HepG2 (cell line): Measurements from ENCODE around the gene PCDHGB6. TPM values are rescaled to one million over a fixed set of nuclear protein-coding genes. Genes with fewer than 3 reads are reported as not detected.

ENCODE experiments used
- ATAC-seq: fragments of 200-7000 bp; cut with Tn5 transposase; 3 replicates; pipeline ENCODE4 v1.9.1; 2020; ENCODE audit warnings: mild to moderate bottlenecking, moderate library complexity
- BruUV-seq: library from RNA; stranded (reverse); fragments of 400-500 nt; replicated peaks from 2 replicates; lab custom pipeline; 2021; lab: Mats Ljungman, UMichigan
- CTCF ChIA-PET: fragments of 300-600 bp; formaldehyde crosslinking; extraction: SDS; loops from one replicate; lab custom pipeline; 2021; ENCODE audit warnings: low total read pairs, inconsistent platforms, low intra/inter-chr PET ratio; lab: Yijun Ruan, JAX
- POLR2A ChIA-PET: fragments of 350-600 bp; sonication (Branson Sonifier 250); formaldehyde crosslinking; loops from one replicate; lab custom pipeline; 2020; ENCODE audit warnings: antibody characterized with exemption, inconsistent platforms; lab: Yijun Ruan, JAX
- DNase-seq: peaks from one replicate; pipeline ENCODE4 v3.0.0-alpha.2; 2015; ENCODE audit warnings: low spot score
- FAIRE-seq: peaks from 3 replicates; lab custom pipeline; 2011; peaks lifted over from hg19 to GRCh38; lab: Jason Lieb, UNC
- H2AFZ ChIP-seq: one replicate; pipeline ENCODE4 v1.6.1; 2011; ENCODE audit warnings: low read length, inconsistent platforms
- H3K27ac ChIP-seq: fragments of 300-600 bp; 3 replicates; pipeline ENCODE4 v1.8.0; 2011; ENCODE audit warnings: mixed run types, mild to moderate bottlenecking, mixed read lengths, low read length, inconsistent platforms; ENCODE audit not compliant: insufficient read depth; ENCODE audit errors: extremely low read length
- H3K27me3 ChIP-seq, 2 experiments: fragments of 200-600 bp in 1 of 2; 2 replicates in 1 of 2; 3 replicates in 1 of 2; pipeline versions ENCODE4 v1.6.0 to v1.8.0; 2011; ENCODE audit warnings: low read length in 2 of 2, mild to moderate bottlenecking in 2 of 2, moderate library complexity in 2 of 2, inconsistent platforms in 1 of 2; ENCODE audit not compliant: insufficient read depth in 2 of 2, control insufficient read depth in 1 of 2
- H3K36me3 ChIP-seq, 2 experiments: fragments of 200-600 bp in 1 of 2; replicated peaks in 1 of 2; 2 replicates in 1 of 2; 3 replicates in 1 of 2; pipeline versions ENCODE4 v1.5.1 to v1.8.0; 2011; ENCODE audit warnings: low read length in 2 of 2, inconsistent platforms in 1 of 2; ENCODE audit not compliant: insufficient read depth in 2 of 2, control insufficient read depth in 1 of 2
- H3K4me1 ChIP-seq: 2 replicates; pipeline ENCODE4 v1.5.1; 2012; ENCODE audit warnings: low read length, inconsistent platforms; ENCODE audit not compliant: insufficient read depth
- H3K4me2 ChIP-seq: 2 replicates; pipeline ENCODE4 v1.6.0; 2011; ENCODE audit warnings: low read depth, low read length, inconsistent platforms
- H3K4me3 ChIP-seq, 3 experiments: fragments of 200-600 bp in 1 of 3; sonication (generic), shearing (Covaris generic) in 1 of 3; replicated peaks in 1 of 3; 2 replicates each; pipeline ENCODE4 v1.5.1; 2011 to 2016; ENCODE audit warnings: low read length in 3 of 3, inconsistent platforms in 2 of 3, low read depth in 2 of 3, mild to moderate bottlenecking in 2 of 3, control low read depth in 1 of 3, mixed read lengths in 1 of 3; ENCODE audit not compliant: insufficient read depth in 1 of 3
- H3K79me2 ChIP-seq: one replicate; pipeline ENCODE4 v1.6.1; 2011; ENCODE audit warnings: low read length, inconsistent platforms; ENCODE audit not compliant: insufficient read depth
- H3K9ac ChIP-seq: 2 replicates; pipeline ENCODE4 v1.6.0; 2011; ENCODE audit warnings: mild to moderate bottlenecking, low read depth, low read length, inconsistent platforms; ENCODE audit not compliant: insufficient read depth
- H3K9me3 ChIP-seq: 2 replicates; pipeline ENCODE4 v1.5.1; 2012; ENCODE audit warnings: mild to moderate bottlenecking, low read length
- H4K20me1 ChIP-seq: 2 replicates; pipeline ENCODE4 v1.6.0; 2011; ENCODE audit warnings: inconsistent platforms, mild to moderate bottlenecking, low read length, moderate library complexity; ENCODE audit not compliant: insufficient read depth
- CCAR2 ChIP-seq: fragments of 200-400 bp; formaldehyde crosslinking; optimal IDR thresholded peaks from 2 replicates; pipeline ENCODE3; 2018; ENCODE audit warnings: low read depth, mild to moderate bottlenecking, low read length, moderate library complexity
- E2F5 ChIP-seq: sonication (generic); formaldehyde crosslinking; conservative IDR thresholded peaks from 2 replicates; pipeline ENCODE4 v1.4.0; 2020; ENCODE audit warnings: missing genetic modification reagents
- ELK4 ChIP-seq: sonication (generic); formaldehyde crosslinking; IDR thresholded peaks from 2 replicates; pipeline ENCODE4 v1.9.0; 2021; ENCODE audit warnings: missing genetic modification reagents, borderline replicate concordance
- FOXP1 ChIP-seq, 2 experiments: fragments of 450-650 bp in 1 of 2; IDR thresholded peaks; 2 replicates each; pipeline ENCODE4 v1.6.1; 2017 to 2018; ENCODE audit warnings: antibody characterized with exemption in 1 of 2
- ZBTB14 ChIP-seq: sonication (generic); formaldehyde crosslinking; IDR thresholded peaks from 2 replicates; pipeline ENCODE4 v1.4.0; 2020; ENCODE audit warnings: missing genetic modification reagents
- ZBTB4 ChIP-seq: sonication (generic); formaldehyde crosslinking; IDR thresholded peaks from 2 replicates; pipeline ENCODE4 v1.4.0; 2020; ENCODE audit warnings: missing genetic modification reagents, mild to moderate bottlenecking, borderline replicate concordance
- ZNF513 ChIP-seq: sonication (generic); formaldehyde crosslinking; conservative IDR thresholded peaks from 2 replicates; pipeline ENCODE4 v1.5.0; 2020; ENCODE audit warnings: missing genetic modification reagents
- WGBS: methylation state at CpG from one replicate; pipeline ENCODE4 v1.1.6; 2017; ENCODE audit warnings: low lambda C conversion rate; 5-methylcytosine and 5-hydroxymethylcytosine counted together
- in situ Hi-C: cut with HindIII; loops from 2 replicates; pipeline ENCODE4 v1.10.0; 2017; ENCODE audit warnings: low pct_unique_long_range_greater_than_20kb; ENCODE audit not compliant: extremely low pct_ligation_motif_present
- intact Hi-C: fragments of 100-400 bp; cut with micrococcal nuclease; formaldehyde crosslinking; loops from one replicate; pipeline ENCODE4 v1.10.0; 2022; ENCODE audit not compliant: unreplicated experiment
- polyA plus RNA-seq, 8 experiments: library from polyadenylated mRNA; depleted of rRNA in 3 of 8; stranded (reverse) in 7 of 8; unstranded in 1 of 8; fragments of >200 nt; fragmentation: Illumina TruSeq in 4 of 8; extraction: Trizol in 4 of 8; gene quantifications; 2 replicates each; pipeline versions ENCODE4 v1.2.1 to v1.2.3, GENCODE V29; 2011 to 2016; ENCODE audit warnings: low read depth in 4 of 8, missing spikeins in 1 of 8, mixed read lengths in 1 of 8; ENCODE audit not compliant: insufficient read depth in 1 of 8
- total RNA-seq, 5 experiments: library from RNA; depleted of rRNA; stranded (reverse); fragments of >200 nt; fragmentation: Illumina TruSeq; extraction: Trizol; gene quantifications; 2 replicates each; pipeline ENCODE4 v1.2.3, GENCODE V29; 2016; ENCODE audit warnings: low read depth in 1 of 5

PCDHGB6 gene
- total and polyA plus RNA-seq, 2 of the 13 experiments (the other 11 are each of a cell fraction or from before 2014, with no cell fraction given): 0.01 to 0.20 TPM

GRCh38 chr5:141369994-141370848 is 37.6 kb upstream of the PCDHGB6 start, which contains the start of gene PCDHGB3:
TSS of gene PCDHGB3 (plus strand) at chr5:141370242. CDS start at chr5:141370395, 153 bp downstream.
- WGBS: 67% methylated on average over 32 of the region's 32 CpGs
- no peak within 1 kb of the TSS for H3K4me3 ChIP-seq
- no peak within 1 kb of the TSS for H3K9ac ChIP-seq
- ChIA-PET CTCF (no interaction called here), POLR2A (no interaction called here)
- no peaks in the 10 kb centered on the region for H3K4me1 ChIP-seq
- no TSS peak for BruUV-seq
- intact Hi-C loops (no loop called here), in situ Hi-C loops (no loop called here)
- TF ChIP-seq FOXP1 (IDR thresholded peaks at IDR 0.05) (no peak), FOXP1 (CRISPR knock-in tag; IDR thresholded peaks at IDR 0.05) (no peak), ELK4 (CRISPR knock-in tag) (no peak), CCAR2 (no peak), ZBTB14 (CRISPR knock-in tag) (no peak), ZNF513 (CRISPR knock-in tag) (no peak), E2F5 (CRISPR knock-in tag) (no peak), ZBTB4 (CRISPR knock-in tag) (no peak)
- no peak for DNase-seq
- H3K79me2 ChIP-seq: no peaks in the 10 kb centered on the region
- no peaks in the 10 kb centered on the region for H4K20me1 ChIP-seq
- peaks cover 56% of the 10 kb centered on the region for H3K9me3 ChIP-seq
- no peak within 1 kb of the TSS for H2AFZ ChIP-seq
- no peaks in the 10 kb centered on the region for H3K36me3 ChIP-seq
- no peak within 1 kb of the TSS for H3K27ac ChIP-seq
- FAIRE-seq: no peak
- ATAC-seq: no peak
- H3K4me2 ChIP-seq: no peak within 1 kb of the TSS
- H3K27me3 ChIP-seq: no peaks in the 10 kb centered on the region
